CD4-positive, alpha-beta memory T cell (primary cell): Measurements from ENCODE around the gene RGS9. TPM values are rescaled to one million over a fixed set of nuclear protein-coding genes. Genes with fewer than 3 reads are reported as not detected.

ENCODE experiments used
- CTCF ChIA-PET: fragments of 350-600 bp; sonication (Branson Sonifier 250); formaldehyde crosslinking; loops from one replicate; lab custom pipeline; 2021; ENCODE audit warnings: inconsistent platforms; ENCODE audit not compliant: partially characterized antibody; lab: Charles Lee
- POLR2A ChIA-PET: fragments of 350-600 bp; sonication (Branson Sonifier 250); formaldehyde crosslinking; loops from one replicate; lab custom pipeline; 2021; ENCODE audit not compliant: partially characterized antibody; lab: Charles Lee
- DNase-seq, 5 donors: peaks; one replicate each; pipeline versions ENCODE4 v3.0.0 to v3.0.0-alpha.2; 2020 to 2022; ENCODE audit warnings: mixed read lengths in 1 of 5
- H3K27ac ChIP-seq: one replicate; pipeline ENCODE4 v1.7.0; 2013; ENCODE audit warnings: low read depth, low read length
- H3K27me3 ChIP-seq: 2 replicates; pipeline ENCODE4 v1.7.0; 2013; ENCODE audit warnings: mild to moderate bottlenecking, low read length, moderate library complexity; ENCODE audit not compliant: insufficient read depth
- H3K36me3 ChIP-seq: 2 replicates; pipeline ENCODE4 v1.7.0; 2013; ENCODE audit warnings: mild to moderate bottlenecking, low read length, moderate library complexity; ENCODE audit not compliant: insufficient read depth
- H3K4me1 ChIP-seq: 2 replicates; pipeline ENCODE4 v1.7.0; 2013; ENCODE audit warnings: mild to moderate bottlenecking, low read length, moderate library complexity; ENCODE audit not compliant: insufficient read depth
- H3K4me3 ChIP-seq, 2 donors: one replicate each; pipeline ENCODE4 v1.7.0; 2013; ENCODE audit warnings: low read length in 2 of 2, mild to moderate bottlenecking in 1 of 2
- H3K9me3 ChIP-seq, 2 donors: one replicate each; pipeline ENCODE4 v1.7.0; 2013; ENCODE audit warnings: low read length in 2 of 2, control low read depth in 1 of 2; ENCODE audit not compliant: control insufficient read depth in 1 of 2
- H3K27ac Mint-ChIP-seq, 7 donors: one replicate each; pipeline ENCODE4 v1.8.0; 2020 to 2021; ENCODE audit warnings: mixed read lengths in 7 of 7, mild to moderate bottlenecking in 6 of 7, inconsistent platforms in 3 of 7, moderate library complexity in 3 of 7
- H3K27me3 Mint-ChIP-seq, 2 donors: one replicate each; pipeline ENCODE4 v1.8.0; 2020 to 2021; ENCODE audit warnings: mixed read lengths in 2 of 2
- H3K36me3 Mint-ChIP-seq, 2 donors: one replicate each; pipeline ENCODE4 v1.8.0; 2020 to 2021; ENCODE audit warnings: mixed read lengths in 2 of 2, inconsistent platforms in 1 of 2, mild to moderate bottlenecking in 1 of 2
- H3K4me1 Mint-ChIP-seq, 4 donors: one replicate each; pipeline ENCODE4 v1.8.0; 2020 to 2021; ENCODE audit warnings: mixed read lengths in 4 of 4, mild to moderate bottlenecking in 1 of 4
- H3K4me3 Mint-ChIP-seq, 8 donors: one replicate each; pipeline ENCODE4 v1.8.0; 2020 to 2021; ENCODE audit warnings: mixed read lengths in 8 of 8, mild to moderate bottlenecking in 7 of 8, moderate library complexity in 6 of 8, inconsistent platforms in 3 of 8
- H3K9me3 Mint-ChIP-seq, 8 donors: one replicate each; pipeline ENCODE4 v1.8.0; 2020 to 2021; ENCODE audit warnings: mixed read lengths in 8 of 8, mild to moderate bottlenecking in 5 of 8, inconsistent platforms in 3 of 8, moderate library complexity in 1 of 8
- intact Hi-C: fragments of 100-400 bp; cut with micrococcal nuclease; formaldehyde crosslinking; loops from one replicate; pipeline ENCODE4 v1.15.1; 2023
- polyA plus RNA-seq, 2 donors: library from polyadenylated mRNA; unstranded; fragments of 300-500 nt; fragmentation: Illumina TruSeq; gene quantifications; one replicate each; pipeline ENCODE4 v1.2.3, GENCODE V29; 2021
- total RNA-seq, 2 experiments: library from RNA; stranded (reverse); gene quantifications; one replicate each; pipeline ENCODE4 v1.2.3, GENCODE V29; 2021

Gene RGS9
- total and polyA plus RNA-seq, 4 experiments from 2014 or later: 0.67 to 2.7 (median 1.2) TPM

- peak overlapping the region; percentile 74 to 88 (median 82) for H3K4me3 Mint-ChIP-seq
Observed at GRCh38 chr17:65228287-65228686, 91.1 kb downstream of the RGS9 start.

GRCh38 chr17:65228734-65229620 is 91.8 kb downstream of the RGS9 start:
- ChIA-PET CTCF (interaction anchor here (1.3 kb wide), 1 partner anchor 7 kb away, joined by 3 read pairs; no protein-coding TSS in a partner anchor), POLR2A (interaction anchor here (0.8 to 0.9 kb wide), 2 partner anchors 17 to 106 kb away, joined by 3 read pairs; no protein-coding TSS in a partner anchor)
- Histone ChIP-seq H3K27me3 (no peaks in the 10 kb centered on the region), H3K27ac (no peak overlapping the region), H3K36me3 (no peaks in the 10 kb centered on the region), H3K9me3 (no peaks in the 10 kb centered on the region), H3K4me3 (no peak overlapping the region), H3K4me1 (peaks cover 24% of the 10 kb centered on the region)
- intact Hi-C loops: no loop called here
- H3K4me1 Mint-ChIP-seq: peaks cover 23 to 46% (median 26%) of the 10 kb centered on the region in 4 donors
- no peaks in the 10 kb centered on the region for H3K9me3 Mint-ChIP-seq
- peak overlapping the region; percentile 74 to 88 (median 82) for H3K4me3 Mint-ChIP-seq
- peak overlapping the region in 6 of 7 donors; percentile 9 to 67 (median 44) for H3K27ac Mint-ChIP-seq
- DNase-seq: peak; percentile 47 to 66 (median 51)
- no peaks in the 10 kb centered on the region for H3K36me3 Mint-ChIP-seq
- H3K27me3 Mint-ChIP-seq: no peaks in the 10 kb centered on the region

More at GRCh38 chr17:65228287-65228686, 91.1 kb downstream of the RGS9 start:
- H3K4me3 ChIP-seq: no peak overlapping the region
- no peaks in the 10 kb centered on the region for H3K9me3 Mint-ChIP-seq
- peak overlapping the region in 1 of 7 donors; percentile 33 for H3K27ac Mint-ChIP-seq
- ChIA-PET POLR2A (interaction anchor here (0.8 kb wide), 1 partner anchor 105 kb away, joined by 3 read pairs; no protein-coding TSS in a partner anchor), CTCF (no interaction called here)
- peaks cover 24% of the 10 kb centered on the region for H3K4me1 ChIP-seq
- H3K4me1 Mint-ChIP-seq: peaks cover 23 to 46% (median 26%) of the 10 kb centered on the region in 4 donors
- H3K27ac ChIP-seq: no peak overlapping the region
- peak in 1 of 5 donors; percentile 2 for DNase-seq
- no peaks in the 10 kb centered on the region for H3K27me3 ChIP-seq
- H3K36me3 ChIP-seq: no peaks in the 10 kb centered on the region
- intact Hi-C loops: no loop called here
- H3K36me3 Mint-ChIP-seq: no peaks in the 10 kb centered on the region
- H3K27me3 Mint-ChIP-seq: no peaks in the 10 kb centered on the region
- H3K9me3 ChIP-seq: no peaks in the 10 kb centered on the region

- no peak overlapping the region for H3K4me3 ChIP-seq
- Mint-ChIP-seq H3K4me3 (peak overlapping the region in 4 of 8 donors; percentile 77 to 88 (median 86)), H3K9me3 (no peaks in the 10 kb centered on the region), H3K36me3 (no peaks in the 10 kb centered on the region), H3K27me3 (no peaks in the 10 kb centered on the region), H3K27ac (peak overlapping the region in 3 of 7 donors; percentile 6 to 61 (median 25)), H3K4me1 (peaks cover 23 to 46% (median 26%) of the 10 kb centered on the region in 4 donors)
- no peaks in the 10 kb centered on the region for H3K36me3 ChIP-seq
- H3K9me3 ChIP-seq: no peaks in the 10 kb centered on the region
- intact Hi-C loops: no loop called here
- POLR2A ChIA-PET: interaction anchor here (0.9 kb wide), 1 partner anchor 16 kb away, joined by 3 read pairs; no protein-coding TSS in a partner anchor
- peaks cover 24% of the 10 kb centered on the region for H3K4me1 ChIP-seq
- CTCF ChIA-PET: interaction anchor here (1.3 kb wide), 1 partner anchor 8 kb away, joined by 3 read pairs; no protein-coding TSS in a partner anchor
- H3K27me3 ChIP-seq: no peaks in the 10 kb centered on the region
- DNase-seq: no peak
- H3K27ac ChIP-seq: no peak overlapping the region
Observed at GRCh38 chr17:65229621-65229995, 92.4 kb downstream of the RGS9 start.

GRCh38 chr17:65230040-65230439 is 92.9 kb downstream of the RGS9 start:
- CTCF ChIA-PET: interaction anchor here (0.8 to 2.3 kb wide), 4 partner anchors 8 to 937 kb away, joined by 3 to 7 read pairs (median 3); no protein-coding TSS in a partner anchor
- Histone ChIP-seq H3K4me3 (no peak overlapping the region), H3K27ac (no peak overlapping the region), H3K9me3 (no peaks in the 10 kb centered on the region), H3K27me3 (no peaks in the 10 kb centered on the region), H3K4me1 (peaks cover 24% of the 10 kb centered on the region), H3K36me3 (no peaks in the 10 kb centered on the region)
- Mint-ChIP-seq H3K27ac (peak overlapping the region in 2 of 7 donors; percentile 6 to 25), H3K9me3 (no peaks in the 10 kb centered on the region), H3K27me3 (no peaks in the 10 kb centered on the region), H3K4me1 (peaks cover 23 to 46% (median 26%) of the 10 kb centered on the region in 4 donors), H3K4me3 (no peak overlapping the region), H3K36me3 (no peaks in the 10 kb centered on the region)
- POLR2A ChIA-PET: interaction anchor here (0.9 kb wide), 1 partner anchor 16 kb away, joined by 3 read pairs; no protein-coding TSS in a partner anchor
- intact Hi-C loops: loop anchor here (2.0 kb wide), 1 partner anchor 327 kb away; no protein-coding TSS in a partner anchor
- no peak for DNase-seq

GRCh38 chr17:65231086-65231485 is 93.9 kb downstream of the RGS9 start:
- H3K36me3 ChIP-seq: no peaks in the 10 kb centered on the region
- Mint-ChIP-seq H3K27ac (no peak overlapping the region), H3K4me3 (no peak overlapping the region), H3K4me1 (peaks cover 23 to 46% (median 26%) of the 10 kb centered on the region in 4 donors), H3K27me3 (no peaks in the 10 kb centered on the region), H3K36me3 (no peaks in the 10 kb centered on the region), H3K9me3 (peaks cover 0 to 5% (median 0%) of the 10 kb centered on the region in 8 donors)
- no peaks in the 10 kb centered on the region for H3K9me3 ChIP-seq
- no peak for DNase-seq
- POLR2A ChIA-PET: interaction anchor here (0.8 kb wide), 1 partner anchor 328 kb away, joined by 3 read pairs; no protein-coding TSS in a partner anchor
- no peaks in the 10 kb centered on the region for H3K27me3 ChIP-seq
- peaks cover 24% of the 10 kb centered on the region for H3K4me1 ChIP-seq
- no peak overlapping the region for H3K4me3 ChIP-seq
- intact Hi-C loops: loop anchor here (1.0 to 2.0 kb wide), 2 partner anchors 326 to 934 kb away; no protein-coding TSS in a partner anchor
- CTCF ChIA-PET: interaction anchor here (1.1 to 2.3 kb wide), 7 partner anchors 22 to 935 kb away, joined by 3 to 9 read pairs (median 7); no protein-coding TSS in a partner anchor
- H3K27ac ChIP-seq: no peak overlapping the region

GRCh38 chr17:65231662-65232335 is 94.6 kb downstream of the RGS9 start:
- Histone ChIP-seq H3K27ac (no peak overlapping the region), H3K27me3 (no peaks in the 10 kb centered on the region), H3K9me3 (no peaks in the 10 kb centered on the region), H3K4me3 (no peak overlapping the region), H3K36me3 (no peaks in the 10 kb centered on the region), H3K4me1 (peaks cover 24% of the 10 kb centered on the region)
- peaks cover 0 to 8% (median 0%) of the 10 kb centered on the region in 8 donors for H3K9me3 Mint-ChIP-seq
- peak; percentile 42 to 51 (median 46) for DNase-seq
- no peaks in the 10 kb centered on the region for H3K36me3 Mint-ChIP-seq
- intact Hi-C loops: loop anchor here (1.0 to 2.0 kb wide), 2 partner anchors 325 to 934 kb away; no protein-coding TSS in a partner anchor
- ChIA-PET CTCF (interaction anchor here (0.8 to 2.3 kb wide), 10 partner anchors 22 to 939 kb away, joined by 3 to 9 read pairs (median 4); no protein-coding TSS in a partner anchor), POLR2A (interaction anchor here (0.8 kb wide), 1 partner anchor 328 kb away, joined by 3 read pairs; no protein-coding TSS in a partner anchor)
- H3K4me1 Mint-ChIP-seq: peaks cover 23 to 46% (median 26%) of the 10 kb centered on the region in 4 donors
- H3K27ac Mint-ChIP-seq: no peak overlapping the region
- no peak overlapping the region for H3K4me3 Mint-ChIP-seq
- H3K27me3 Mint-ChIP-seq: no peaks in the 10 kb centered on the region
